Left lung (tissue), 10 donors: ENCODE measurements around the gene PIEZO2. TPM values are rescaled to one million over a fixed set of nuclear protein-coding genes. Genes with fewer than 3 reads are reported as not detected.

Source experiments
- ATAC-seq: fragments of 200-7000 bp; cut with Tn5 transposase; one replicate; pipeline ENCODE4 v1.9.1; 2020; ENCODE audit warnings: moderate library complexity
- DNase-seq, 4 donors: peaks; one replicate each; pipeline ENCODE4 v3.0.0-alpha.2; 2013 to 2020
- H3K27ac ChIP-seq, 2 donors: fragments of 200-600 bp; sonication (generic) in 1 of 2; one replicate each; pipeline versions ENCODE4 v1.5.0 to v1.8.0; 2020 to 2021
- H3K27me3 ChIP-seq, 2 donors: fragments of 200-600 bp; sonication (generic) in 1 of 2; one replicate each; pipeline versions ENCODE4 v1.5.0 to v1.8.0; 2020 to 2021
- H3K36me3 ChIP-seq, 2 donors: fragments of 200-600 bp; sonication (generic) in 1 of 2; one replicate each; pipeline versions ENCODE4 v1.5.0 to v1.8.0; 2020 to 2021
- H3K4me1 ChIP-seq, 2 donors: fragments of 200-600 bp; one replicate each; pipeline ENCODE4 v1.8.0; 2021
- H3K4me3 ChIP-seq, 2 donors: fragments of 200-600 bp; sonication (generic) in 1 of 2; one replicate each; pipeline versions ENCODE4 v1.5.0 to v1.8.0; 2020 to 2021; ENCODE audit warnings: mild to moderate bottlenecking in 1 of 2
- H3K9me3 ChIP-seq, 2 donors: fragments of 200-600 bp; sonication (generic) in 1 of 2; one replicate each; pipeline versions ENCODE4 v1.5.0 to v1.8.0; 2020 to 2021
- CTCF ChIP-seq, 2 donors: fragments of 200-600 bp; sonication (generic) in 1 of 2; IDR thresholded peaks; one replicate each; pipeline versions ENCODE4 v1.5.0 to v1.8.0; 2021; ENCODE audit warnings: antibody characterized with exemption in 2 of 2
- intact Hi-C, 2 donors: fragments of 100-400 bp; cut with DNase I; formaldehyde crosslinking; loops; one replicate each; pipeline versions ENCODE4 v1.11.2 to v1.14.2; 2022
- polyA plus RNA-seq, 6 donors: library from polyadenylated mRNA; unstranded; fragments of 120-200 nt; gene quantifications; one replicate each; pipeline ENCODE4 v1.2.1, GENCODE V29; 2013; ENCODE audit not compliant: insufficient read length in 6 of 6
- total RNA-seq, 2 donors: library from RNA; stranded (reverse); fragmentation: NEBNext Ultra II Directional; extraction: Animal tissue kit (Norgen Biotek cat#: 25700); gene quantifications; one replicate each; pipeline ENCODE4 v1.2.1, GENCODE V29; 2021
- donor health status: DM: no; HTN: yes; CAD: no.
- donor health status: DM: no; HTN: no; CAD: no.

The PIEZO2 gene
- total and polyA plus RNA-seq, 8 donors, result 40.3 to 270 (median 233) TPM

- no peaks in the 10 kb centered on the region for H3K36me3 ChIP-seq
- no peaks in the 10 kb centered on the region for H3K9me3 ChIP-seq
- no peaks in the 10 kb centered on the region for H3K4me1 ChIP-seq
- intact Hi-C loops, result no loop called here
- no peak overlapping the region for H3K4me3 ChIP-seq
- H3K27me3 ChIP-seq, result no peaks in the 10 kb centered on the region
- no peak for TF ChIP-seq CTCF (IDR thresholded peaks at IDR 0.05)
- ATAC-seq (no peak), DNase-seq (no peak)
- H3K27ac ChIP-seq, result no peak overlapping the region
Measured at GRCh38 chr18:11096411-11096810, 53.0 kb downstream of the PIEZO2 start.

GRCh38 chr18:11095674-11096293 lies 53.6 kb downstream of the PIEZO2 start:
- Histone ChIP-seq H3K4me1 (no peaks in the 10 kb centered on the region), H3K27ac (no peak overlapping the region), H3K27me3 (no peaks in the 10 kb centered on the region), H3K36me3 (no peaks in the 10 kb centered on the region), H3K9me3 (no peaks in the 10 kb centered on the region), H3K4me3 (no peak overlapping the region)
- DNase-seq (no peak), ATAC-seq (no peak)
- intact Hi-C loops, result no loop called here
- no peak for TF ChIP-seq CTCF (IDR thresholded peaks at IDR 0.05)

GRCh38 chr18:11095211-11095610 lies 54.2 kb downstream of the PIEZO2 start:
- Histone ChIP-seq H3K27ac (no peak overlapping the region), H3K4me3 (no peak overlapping the region), H3K4me1 (no peaks in the 10 kb centered on the region), H3K9me3 (no peaks in the 10 kb centered on the region), H3K36me3 (no peaks in the 10 kb centered on the region), H3K27me3 (no peaks in the 10 kb centered on the region)
- ATAC-seq, result no peak
- no peak for TF ChIP-seq CTCF (IDR thresholded peaks at IDR 0.05)
- intact Hi-C loops, result no loop called here
- DNase-seq, result no peak

GRCh38 chr18:11091746-11092145 lies 57.6 kb downstream of the PIEZO2 start:
- TF ChIP-seq CTCF (IDR thresholded peaks at IDR 0.05), result no peak
- ATAC-seq, result no peak
- Histone ChIP-seq H3K9me3 (no peaks in the 10 kb centered on the region), H3K4me3 (no peak overlapping the region), H3K27me3 (no peaks in the 10 kb centered on the region), H3K4me1 (no peaks in the 10 kb centered on the region), H3K36me3 (no peaks in the 10 kb centered on the region), H3K27ac (no peak overlapping the region)
- intact Hi-C loops, result no loop called here
- DNase-seq, result no peak

- Histone ChIP-seq H3K4me1 (no peaks in the 10 kb centered on the region), H3K27ac (no peak overlapping the region), H3K4me3 (no peak overlapping the region), H3K36me3 (no peaks in the 10 kb centered on the region), H3K27me3 (no peaks in the 10 kb centered on the region), H3K9me3 (no peaks in the 10 kb centered on the region)
- peak in 1 of 4 donors; percentile 33 for DNase-seq
- no peak for ATAC-seq
- intact Hi-C loops, result no loop called here
- no peak for TF ChIP-seq CTCF (IDR thresholded peaks at IDR 0.05)
Measured at GRCh38 chr18:11089931-11090715, 59.2 kb downstream of the PIEZO2 start.
